ENCODE results near the gene FNBP1L.

DNA sequence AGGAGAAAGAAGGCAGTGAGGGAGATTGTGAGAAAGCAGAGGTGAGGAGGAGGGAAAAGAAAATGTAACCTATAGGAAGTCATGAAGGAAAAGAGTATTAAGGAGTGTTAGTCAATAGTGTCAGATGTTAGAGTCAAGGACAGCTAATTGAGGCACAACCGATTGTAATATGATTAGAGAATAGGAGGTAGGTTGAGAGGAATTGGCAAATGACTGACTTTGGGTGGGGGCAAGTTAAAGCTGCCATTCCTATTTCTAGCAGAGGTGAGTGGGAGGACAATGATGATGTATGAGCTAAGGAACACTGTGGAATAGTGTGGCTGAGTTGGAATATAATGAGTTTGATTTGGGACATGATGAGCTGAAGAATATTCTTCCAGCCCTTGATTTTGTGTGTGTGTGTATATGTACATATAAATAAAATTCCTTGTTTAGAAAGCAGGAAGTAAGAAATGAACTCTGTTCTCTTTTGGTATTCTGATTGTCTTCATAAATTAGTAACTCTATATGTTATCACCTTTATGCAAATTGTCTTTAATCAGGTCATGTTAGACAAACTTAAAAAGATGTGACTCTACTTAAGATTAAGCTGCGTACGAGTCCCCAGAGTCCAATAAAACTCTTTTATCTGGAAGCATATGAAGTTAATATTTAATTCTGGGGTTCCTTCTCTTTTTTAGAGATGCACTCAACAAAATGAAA, 98.4 kb downstream of the FNBP1L start:
- TF ChIP-seq CTCF (IDR thresholded peaks at IDR 0.05; ENCODE audit: low read length), result no peak
- no peak for TF ChIP-seq EZH2 (IDR thresholded peaks at IDR 0.05; ENCODE audit: borderline replicate concordance, low read length)
